ENCODE results near the gene NRDE2.
"Not testable (repeated sequence)": the region's sequence is repeated elsewhere in the genome, so short reads cannot be mapped to it uniquely, and the experiment has no call there.

Gene NRDE2

DNA sequence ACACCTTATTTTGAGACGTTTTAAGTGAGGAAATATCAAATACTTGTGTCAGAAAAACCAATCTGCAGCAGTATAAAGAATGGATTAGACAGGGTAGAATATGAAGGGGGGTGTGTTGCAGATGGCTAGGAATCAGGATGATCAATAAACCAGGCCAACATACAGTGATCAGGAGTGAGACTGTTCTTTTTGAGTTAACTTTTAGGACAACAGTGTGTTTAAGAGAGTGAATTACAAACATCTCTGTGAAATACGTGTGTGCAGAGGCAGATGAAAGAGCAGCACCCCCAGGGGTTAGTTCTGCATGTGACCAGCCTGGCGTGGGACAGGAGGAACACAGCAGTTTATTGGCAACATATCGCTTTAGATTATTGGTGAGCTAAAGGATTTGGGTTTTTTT, 10.6 kb upstream of the NRDE2 start:
- no peak for DNase-seq

GRCh38 chr14:90341784-90342183, 10.0 kb upstream of the NRDE2 start:
- DNase-seq = no peak

- DNase-seq = not testable (repeated sequence)
Measured at GRCh38 chr14:90341232-90341631, 9.5 kb upstream of the NRDE2 start.

GRCh38 chr14:90336985-90337384, 5.2 kb upstream of the NRDE2 start:
- DNase-seq = no peak

- no peak for DNase-seq
Measured at GRCh38 chr14:90336401-90336800, 4.7 kb upstream of the NRDE2 start.

DNA sequence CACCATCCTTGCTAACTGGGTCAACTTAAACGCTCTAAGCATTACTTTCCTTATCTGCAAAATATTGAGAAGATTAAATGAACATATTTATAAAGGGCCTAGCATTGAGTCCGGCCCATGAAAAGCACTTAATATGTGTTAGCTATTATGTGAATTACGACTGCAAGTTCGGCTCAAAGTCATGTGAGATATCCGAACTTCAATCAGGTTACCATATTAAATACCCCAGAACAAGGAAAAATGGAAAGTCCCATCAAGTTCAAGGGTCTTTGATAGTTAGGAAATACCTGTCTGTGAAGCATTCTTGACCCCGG, 487 bp upstream of the NRDE2 start:
- DNase-seq = no peak

- DNase-seq = no peak
Measured at GRCh38 chr14:90330203-90331196, 1.2 kb downstream of the NRDE2 start.

GRCh38 chr14:90321891-90322290, 9.8 kb downstream of the NRDE2 start:
- DNase-seq = no peak

DNA sequence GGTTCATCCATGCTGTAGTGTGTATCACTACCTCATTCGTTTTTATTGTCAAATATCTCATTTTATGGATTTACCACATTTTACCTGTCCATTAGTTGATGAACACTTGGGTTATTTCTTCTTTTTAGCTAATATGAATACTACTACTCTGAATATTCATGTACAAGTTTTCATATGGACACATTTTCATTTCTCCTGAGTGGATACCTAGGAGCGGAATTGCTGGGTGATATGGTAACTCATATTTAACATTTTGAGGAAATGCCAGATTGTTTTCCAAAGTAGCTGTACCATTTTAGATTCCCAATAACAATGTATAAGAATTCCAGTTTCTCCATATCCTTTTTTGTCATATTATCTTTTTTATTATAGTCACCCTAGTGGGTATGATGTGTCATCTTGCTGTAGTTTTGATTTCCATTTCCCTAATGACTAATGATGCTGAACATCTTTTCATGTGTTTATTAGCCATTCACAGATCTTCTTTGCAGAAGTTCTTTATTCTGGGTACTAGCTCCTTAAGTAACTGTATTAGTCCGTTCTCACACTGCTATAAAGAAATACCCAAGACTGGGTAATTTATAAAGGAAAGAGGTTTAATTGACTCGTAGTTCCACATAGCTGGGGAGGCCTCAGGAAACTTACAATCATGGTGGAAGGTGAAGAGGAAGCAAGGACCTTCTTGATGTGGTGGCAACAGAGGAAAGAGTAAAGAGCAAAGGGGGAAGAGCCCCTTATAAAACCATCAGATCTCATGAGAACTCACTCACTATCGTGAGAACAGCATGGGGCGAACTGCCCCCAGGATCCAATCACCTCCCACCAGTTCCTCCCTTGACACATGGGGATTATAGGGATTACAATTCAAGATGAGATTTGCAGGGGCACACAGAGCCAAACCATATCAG, 11.9 kb downstream of the NRDE2 start:
- DNase-seq = no peak

DNA sequence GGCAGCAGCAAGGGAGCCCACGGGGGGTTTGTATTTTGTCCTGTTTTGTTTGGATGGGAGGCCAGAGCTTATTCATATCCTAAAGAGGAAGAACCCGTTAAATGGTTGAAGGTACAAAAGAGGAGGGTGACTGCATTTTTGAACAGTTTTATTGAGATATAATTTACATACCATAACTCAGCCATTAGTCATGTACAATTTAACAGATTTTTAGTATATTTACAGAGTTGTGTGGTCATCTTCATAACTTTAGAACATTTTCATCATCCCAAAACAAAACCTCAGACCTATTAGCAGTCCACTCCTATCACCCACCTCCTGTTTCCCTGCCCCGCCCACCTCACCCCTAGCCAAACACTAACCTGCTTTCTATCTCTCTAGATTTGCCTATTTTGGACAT, 12.6 kb downstream of the NRDE2 start:
- no peak for DNase-seq

- no peak for DNase-seq
Measured at GRCh38 chr14:90318016-90318415, 13.7 kb downstream of the NRDE2 start.

DNA sequence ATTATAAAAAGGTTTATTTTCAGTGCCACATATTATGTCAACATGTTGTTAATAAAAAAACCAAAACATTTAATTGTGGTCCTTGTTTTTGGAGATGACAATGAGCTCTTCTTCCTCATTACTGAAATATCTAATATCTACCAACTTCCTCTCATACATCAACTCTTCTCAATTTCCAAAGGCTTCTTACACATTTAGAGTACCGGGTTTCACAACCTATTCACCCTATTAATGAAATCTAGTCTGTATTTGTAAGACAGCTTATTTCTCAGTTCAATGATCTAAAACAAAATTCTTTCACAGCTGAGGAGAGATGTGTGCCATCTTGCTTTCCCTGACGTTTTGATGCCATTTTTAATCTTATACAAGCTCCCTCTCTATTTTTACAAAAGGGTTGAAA, 14.5 kb downstream of the NRDE2 start:
- DNase-seq = no peak

DNA sequence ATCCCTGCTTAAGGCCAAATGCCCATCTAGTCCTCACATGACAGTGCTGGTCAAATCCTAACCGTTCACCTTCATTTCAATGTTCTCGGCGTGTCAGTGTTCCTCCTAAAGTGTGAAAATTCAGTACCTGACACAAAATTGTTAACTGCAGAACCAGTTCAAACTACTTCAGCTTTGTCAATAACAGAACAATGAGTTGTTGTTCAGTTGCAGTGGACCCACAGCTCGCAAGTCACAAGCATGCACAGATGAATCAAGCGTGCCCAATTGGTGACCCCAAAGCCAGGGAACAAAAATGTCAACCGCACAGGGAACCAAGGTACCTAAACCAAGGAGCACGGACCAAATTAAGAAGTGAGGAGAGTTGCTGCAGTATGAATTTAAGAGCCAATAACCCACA, 23.2 kb downstream of the NRDE2 start:
- DNase-seq = no peak

DNA sequence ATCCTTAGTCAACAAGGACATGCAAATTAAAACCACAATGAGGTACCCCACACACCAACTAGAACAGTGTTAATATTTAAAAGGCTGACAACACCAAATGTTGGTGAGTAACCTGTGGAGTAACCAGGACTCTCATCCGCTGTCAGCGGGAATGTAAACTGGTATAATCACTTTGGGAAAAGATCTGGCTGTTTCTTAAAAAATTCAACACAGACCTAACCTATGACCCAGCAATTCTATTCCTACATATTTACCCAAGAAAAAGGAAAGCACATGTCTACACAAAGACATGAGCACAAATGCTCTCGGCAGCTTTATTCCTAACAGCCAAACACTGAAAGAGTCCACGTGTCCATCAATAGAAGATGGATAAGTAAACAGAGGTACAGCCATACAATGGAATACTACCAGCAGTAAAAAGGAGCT, 26.6 kb downstream of the NRDE2 start:
- DNase-seq = no peak

GRCh38 chr14:90304502-90304901, 27.2 kb downstream of the NRDE2 start:
- DNase-seq = no peak

GRCh38 chr14:90303473-90303872, 28.3 kb downstream of the NRDE2 start:
- DNase-seq = no peak

DNA sequence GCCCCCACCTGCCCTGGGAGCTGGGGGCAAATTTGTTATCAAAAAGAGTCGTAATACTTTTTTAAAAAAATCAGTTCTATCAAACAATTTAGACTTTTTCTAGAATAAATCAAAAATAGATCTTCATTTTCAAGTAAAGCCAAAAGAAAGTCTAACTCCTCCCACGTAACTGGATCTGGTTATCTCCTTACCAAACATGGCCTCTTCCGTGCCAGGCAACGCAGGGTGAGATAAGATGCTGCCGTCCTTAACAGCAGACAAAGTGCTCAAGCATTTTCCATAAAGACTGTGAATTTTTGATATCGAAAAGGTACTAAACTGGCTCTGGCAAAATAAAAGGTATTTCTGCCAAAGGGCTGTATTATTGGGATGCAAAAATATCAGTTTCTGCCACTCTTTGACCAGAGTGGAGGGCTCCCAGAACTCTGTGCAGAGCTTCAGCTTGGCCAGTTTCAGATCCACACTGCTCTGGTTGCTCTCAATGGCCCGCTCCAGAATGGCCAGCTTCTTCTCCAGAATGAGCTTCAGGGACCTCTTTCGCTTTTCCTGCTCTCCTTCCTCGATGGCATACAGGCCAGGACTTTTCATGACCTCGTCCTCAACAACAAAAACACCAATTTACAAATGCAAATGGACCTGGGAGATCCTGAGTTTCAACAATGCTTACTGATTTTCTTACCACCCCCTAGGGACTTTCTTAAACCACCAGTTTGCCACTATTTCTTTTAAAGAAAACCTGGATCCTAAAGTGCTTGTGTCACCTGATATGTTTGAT, 29.0 kb downstream of the NRDE2 start:
- DNase-seq = no peak

- peak; percentile 91 for DNase-seq
Measured at GRCh38 chr14:90301668-90302090, 30.1 kb downstream of the NRDE2 start.

GRCh38 chr14:90301122-90301521, 30.6 kb downstream of the NRDE2 start:
- DNase-seq = no peak

GRCh38 chr14:90300611-90301047, 31.1 kb downstream of the NRDE2 start:
- DNase-seq = no peak

DNA sequence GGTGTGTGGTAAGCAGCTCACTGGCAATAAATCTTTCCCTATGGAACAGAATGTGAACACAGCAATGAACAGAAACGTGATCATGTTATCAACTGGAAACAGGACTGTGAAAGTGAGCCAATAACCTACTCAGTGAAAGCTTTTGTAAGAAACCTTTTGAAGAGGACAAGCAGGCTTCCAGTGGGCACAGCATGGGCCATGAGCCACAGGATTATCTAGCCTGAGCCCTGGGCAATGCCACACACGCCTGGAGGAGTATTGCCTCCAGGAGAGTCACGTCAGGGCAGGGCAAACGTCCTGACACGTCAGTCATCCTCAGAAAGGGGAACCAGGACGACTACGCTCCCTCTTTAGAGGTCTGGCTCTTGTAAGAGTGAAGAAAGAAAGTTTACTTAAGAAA, 32.3 kb downstream of the NRDE2 start:
- DNase-seq = no peak

- no peak for DNase-seq
Measured at GRCh38 chr14:90297876-90298629, 33.7 kb downstream of the NRDE2 start.
